ENCODE data around the gene TTC36. TPM values are rescaled to one million over a fixed set of nuclear protein-coding genes. Genes with fewer than 3 reads are reported as not detected.
"Not testable (repeated sequence)": the region's sequence is repeated elsewhere in the genome, so short reads cannot be mapped to it uniquely, and the experiment has no call there.

The TTC36 gene
- total and polyA plus RNA-seq, 10 of the 15 experiments (the other 5 are each of a cell fraction or from before 2014, with no cell fraction given), result 0.28 to 0.78 (median 0.59) TPM; not detected in 7

- peak overlapping the region; percentile 84 for H3K4me2 ChIP-seq (ENCODE audit: control insufficient read depth, insufficient read depth)
- in situ Hi-C loops (cut with MboI), result no loop called here
- H3K9me3 ChIP-seq (replicated peaks; ENCODE audit: control insufficient read depth, insufficient read depth, low read length), result no peaks in the 10 kb centered on the region
- peak overlapping the region; percentile 79; the same call in 1 of the 2 replicates for H2AFZ ChIP-seq (ENCODE audit: control insufficient read depth, low read depth, low read length)
- ChIA-PET CTCF (interaction anchor here (1.1 kb wide), 1 partner anchor 212 kb away, joined by 3 read pairs; no protein-coding TSS in a partner anchor), RAD21 (ENCODE audit: unreplicated experiment) (no interaction called here), SMC1A (ENCODE audit: uncharacterized antibody, unreplicated experiment) (no interaction called here), POLR2A (interaction anchor here (0.9 to 1.5 kb wide), 3 partner anchors 190 to 219 kb away, joined by 3 to 5 read pairs (median 3); no protein-coding TSS in a partner anchor)
- 0 out of 2 replicates have a peak, but pooled peaks cover 3% of the 10 kb centered on the region for H4K20me1 ChIP-seq (ENCODE audit: control insufficient read depth, insufficient read depth)
- peak overlapping the region; percentile 90 for H3K4me3 ChIP-seq
- intact Hi-C loops (cut with micrococcal nuclease; ENCODE audit: unreplicated experiment), result loop anchor here (10.0 kb wide), 1 partner anchor 278 kb away; no protein-coding TSS in a partner anchor
- ATAC-seq (peak; percentile 55), DNase-seq (ENCODE audit: low read depth, low spot score) (peak; percentile 15), FAIRE-seq (peak; percentile 87)
- WGBS (ENCODE audit: insufficient coverage, insufficient replicate concordance, low lambda C conversion rate, missing lambda C conversion rate), result 2% methylated on average over 10 of the region's 10 CpGs
- H3K79me2 ChIP-seq (ENCODE audit: control insufficient read depth, insufficient read depth, low read length), result peaks cover 58% of the 10 kb centered on the region
- H3K4me1 ChIP-seq (ENCODE audit: control insufficient read depth, insufficient read depth, low read length), result peaks cover 3% of the 10 kb centered on the region; the same call in 1 of the 2 replicates
- H3K27me3 ChIP-seq (replicated peaks in 1 of 2; ENCODE audit: control insufficient read depth in 2 of 2, insufficient read depth in 2 of 2, low read length in 1 of 2), result no peaks in the 10 kb centered on the region
- peak overlapping the region; percentile 96 for H3K27ac ChIP-seq (ENCODE audit: control insufficient read depth, insufficient read depth)
- H3K36me3 ChIP-seq (ENCODE audit: control insufficient read depth in 2 of 2, insufficient read depth in 2 of 2, low read length in 1 of 2), result peaks cover 0 to 5% of the 10 kb centered on the region in 2 experiments; a peak in 1 of 4 replicates
- BruUV-seq (replicated peaks), result TSS peak; percentile 68
- peak overlapping the region; percentile 97 for H3K9ac ChIP-seq (ENCODE audit: control insufficient read depth, insufficient read depth, low read length)
- TF ChIP-seq ZNF217 (IDR thresholded peaks at IDR 0.05) (no peak), CBX5 (IDR thresholded peaks at IDR 0.05; ENCODE audit: low read depth) (no peak), IKZF2 (IDR thresholded peaks at IDR 0.05) (no peak; a peak in 1 of 4 replicates), MXI1 (IDR thresholded peaks at IDR 0.05; ENCODE audit: low read depth, low read length) (peak; percentile 25; the same call in 1 of the 2 replicates), POLR2AphosphoS5 (IDR thresholded peaks at IDR 0.05; ENCODE audit: low read length) (peak; percentile 68)
Observed at GRCh38 chr11:118572981-118573550, 45.8 kb downstream of the TTC36 start.

DNA sequence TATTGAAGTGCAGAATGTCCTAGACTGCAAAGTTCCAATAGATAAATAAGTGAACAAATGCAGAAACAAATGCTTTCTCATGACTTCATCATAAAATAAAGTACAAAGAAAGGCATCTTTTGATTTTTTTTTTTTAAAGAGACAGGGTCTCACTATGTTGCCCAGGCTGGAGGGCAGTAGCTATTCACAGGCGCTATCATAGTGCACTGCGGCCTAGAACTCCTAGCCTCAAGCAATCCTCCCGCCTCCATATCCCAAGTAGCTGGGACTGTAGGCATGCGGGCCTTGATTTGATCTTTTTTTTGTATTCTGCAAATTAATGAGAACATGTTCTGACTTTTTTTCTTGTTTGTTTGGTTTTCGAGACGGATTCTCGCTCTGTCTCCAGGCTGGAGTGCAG, 47.4 kb downstream of the TTC36 start:
- POLR2A ChIA-PET, result no interaction called here
- no peak overlapping the region for H3K9ac ChIP-seq (ENCODE audit: control insufficient read depth, insufficient read depth, low read length)
- peak overlapping the region; percentile 28; the same call in 1 of the 2 replicates for H3K4me3 ChIP-seq
- H4K20me1 ChIP-seq (ENCODE audit: control insufficient read depth, insufficient read depth), result 0 out of 2 replicates have a peak, but pooled peaks cover 3% of the 10 kb centered on the region
- no peak for DNase-seq (ENCODE audit: low read depth, low spot score)
- in situ Hi-C loops (cut with MboI), result no loop called here
- RAD21 ChIA-PET (ENCODE audit: unreplicated experiment), result no interaction called here
- H3K79me2 ChIP-seq (ENCODE audit: control insufficient read depth, insufficient read depth, low read length), result peaks cover 71% of the 10 kb centered on the region
- H3K27me3 ChIP-seq (replicated peaks in 1 of 2; ENCODE audit: control insufficient read depth in 2 of 2, insufficient read depth in 2 of 2, low read length in 1 of 2), result no peaks in the 10 kb centered on the region
- no peak for FAIRE-seq
- ATAC-seq, result no peak
- intact Hi-C loops (cut with micrococcal nuclease; ENCODE audit: unreplicated experiment), result loop anchor here (10.0 kb wide), 1 partner anchor 280 kb away; no protein-coding TSS in a partner anchor
- no TSS peak for BruUV-seq (replicated peaks)
- peaks cover 0 to 5% of the 10 kb centered on the region in 2 experiments; a peak in 1 of 4 replicates for H3K36me3 ChIP-seq (ENCODE audit: control insufficient read depth in 2 of 2, insufficient read depth in 2 of 2, low read length in 1 of 2)
- TF ChIP-seq SP1 (IDR thresholded peaks at IDR 0.05; ENCODE audit: low read depth, low read length), result no peak
- TF ChIP-seq TCF12 (IDR thresholded peaks at IDR 0.05; ENCODE audit: low read depth, low read length), result no peak
- no peak for TF ChIP-seq MXI1 (IDR thresholded peaks at IDR 0.05; ENCODE audit: low read depth, low read length)
- TF ChIP-seq, protein P1, sequence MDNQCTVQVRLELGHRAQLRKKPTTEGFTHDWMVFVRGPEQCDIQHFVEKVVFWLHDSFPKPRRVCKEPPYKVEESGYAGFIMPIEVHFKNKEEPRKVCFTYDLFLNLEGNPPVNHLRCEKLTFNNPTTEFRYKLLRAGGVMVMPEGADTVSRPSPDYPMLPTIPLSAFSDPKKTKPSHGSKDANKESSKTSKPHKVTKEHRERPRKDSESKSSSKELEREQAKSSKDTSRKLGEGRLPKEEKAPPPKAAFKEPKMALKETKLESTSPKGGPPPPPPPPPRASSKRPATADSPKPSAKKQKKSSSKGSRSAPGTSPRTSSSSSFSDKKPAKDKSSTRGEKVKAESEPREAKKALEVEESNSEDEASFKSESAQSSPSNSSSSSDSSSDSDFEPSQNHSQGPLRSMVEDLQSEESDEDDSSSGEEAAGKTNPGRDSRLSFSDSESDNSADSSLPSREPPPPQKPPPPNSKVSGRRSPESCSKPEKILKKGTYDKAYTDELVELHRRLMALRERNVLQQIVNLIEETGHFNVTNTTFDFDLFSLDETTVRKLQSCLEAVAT (IDR thresholded peaks at IDR 0.05), result peak; percentile 80
- SMC1A ChIA-PET (ENCODE audit: uncharacterized antibody, unreplicated experiment), result no interaction called here
- over 99% methylated on average over 7 of the region's 7 CpGs for WGBS (ENCODE audit: insufficient coverage, insufficient replicate concordance, low lambda C conversion rate, missing lambda C conversion rate)
- no peak overlapping the region for H2AFZ ChIP-seq (ENCODE audit: control insufficient read depth, low read depth, low read length)
- peak overlapping the region; percentile 84 for H3K4me2 ChIP-seq (ENCODE audit: control insufficient read depth, insufficient read depth)
- H3K27ac ChIP-seq (ENCODE audit: control insufficient read depth, insufficient read depth), result no peak overlapping the region
- peaks cover 3% of the 10 kb centered on the region; the same call in 1 of the 2 replicates for H3K4me1 ChIP-seq (ENCODE audit: control insufficient read depth, insufficient read depth, low read length)
- no peaks in the 10 kb centered on the region for H3K9me3 ChIP-seq (replicated peaks; ENCODE audit: control insufficient read depth, insufficient read depth, low read length)
- CTCF ChIA-PET, result interaction anchor here (0.6 to 1.0 kb wide), 2 partner anchors 18 to 126 kb away, joined by 3 to 4 read pairs; no protein-coding TSS in a partner anchor

- CTCF ChIA-PET, result interaction anchor here (0.7 to 1.3 kb wide), 2 partner anchors 34 to 82 kb away, joined by 3 to 4 read pairs; no protein-coding TSS in a partner anchor
Observed at GRCh38 chr11:118577995-118578394, 50.7 kb downstream of the TTC36 start.

More at GRCh38 chr11:118577995-118578394, 50.7 kb downstream of the TTC36 start:
- H3K4me3 ChIP-seq; H3K4me1 ChIP-seq (ENCODE audit: control insufficient read depth, insufficient read depth, low read length); H4K20me1 ChIP-seq (ENCODE audit: control insufficient read depth, insufficient read depth); BruUV-seq (replicated peaks); H3K9me3 ChIP-seq (replicated peaks; ENCODE audit: control insufficient read depth, insufficient read depth, low read length); DNase-seq (ENCODE audit: low read depth, low spot score); H3K9ac ChIP-seq (ENCODE audit: control insufficient read depth, insufficient read depth, low read length); H3K4me2 ChIP-seq (ENCODE audit: control insufficient read depth, insufficient read depth); H3K27me3 ChIP-seq (replicated peaks in 1 of 2; ENCODE audit: control insufficient read depth in 2 of 2, insufficient read depth in 2 of 2, low read length in 1 of 2); RAD21 ChIA-PET (ENCODE audit: unreplicated experiment); POLR2A ChIA-PET; H3K27ac ChIP-seq (ENCODE audit: control insufficient read depth, insufficient read depth); ATAC-seq; H3K36me3 ChIP-seq (ENCODE audit: control insufficient read depth in 2 of 2, insufficient read depth in 2 of 2, low read length in 1 of 2); FAIRE-seq; H2AFZ ChIP-seq (ENCODE audit: control insufficient read depth, low read depth, low read length); in situ Hi-C loops (cut with MboI): not testable (repeated sequence)
- SMC1A ChIA-PET (ENCODE audit: uncharacterized antibody, unreplicated experiment), result interaction anchor here (1.1 kb wide), 1 partner anchor 17 kb away, joined by 3 read pairs; no protein-coding TSS in a partner anchor
- intact Hi-C loops (cut with micrococcal nuclease; ENCODE audit: unreplicated experiment), result loop anchor here (10.0 kb wide), 1 partner anchor 283 kb away; no protein-coding TSS in a partner anchor
- H3K79me2 ChIP-seq (ENCODE audit: control insufficient read depth, insufficient read depth, low read length), result peaks cover 68% of the 10 kb centered on the region

Measured in GM12878 (cell line).